ENCODE results near the gene GALNT1.

- TF ChIP-seq, protein P1, sequence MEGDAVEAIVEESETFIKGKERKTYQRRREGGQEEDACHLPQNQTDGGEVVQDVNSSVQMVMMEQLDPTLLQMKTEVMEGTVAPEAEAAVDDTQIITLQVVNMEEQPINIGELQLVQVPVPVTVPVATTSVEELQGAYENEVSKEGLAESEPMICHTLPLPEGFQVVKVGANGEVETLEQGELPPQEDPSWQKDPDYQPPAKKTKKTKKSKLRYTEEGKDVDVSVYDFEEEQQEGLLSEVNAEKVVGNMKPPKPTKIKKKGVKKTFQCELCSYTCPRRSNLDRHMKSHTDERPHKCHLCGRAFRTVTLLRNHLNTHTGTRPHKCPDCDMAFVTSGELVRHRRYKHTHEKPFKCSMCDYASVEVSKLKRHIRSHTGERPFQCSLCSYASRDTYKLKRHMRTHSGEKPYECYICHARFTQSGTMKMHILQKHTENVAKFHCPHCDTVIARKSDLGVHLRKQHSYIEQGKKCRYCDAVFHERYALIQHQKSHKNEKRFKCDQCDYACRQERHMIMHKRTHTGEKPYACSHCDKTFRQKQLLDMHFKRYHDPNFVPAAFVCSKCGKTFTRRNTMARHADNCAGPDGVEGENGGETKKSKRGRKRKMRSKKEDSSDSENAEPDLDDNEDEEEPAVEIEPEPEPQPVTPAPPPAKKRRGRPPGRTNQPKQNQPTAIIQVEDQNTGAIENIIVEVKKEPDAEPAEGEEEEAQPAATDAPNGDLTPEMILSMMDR (IDR thresholded peaks at IDR 0.05): no peak
- TF ChIP-seq POLR2A (IDR thresholded peaks at IDR 0.05): no peak
These were observed 16.6 kb upstream of the GALNT1 start for GRCh38 chr18:35564795-35565453.

Measured in esophagus squamous epithelium (tissue), 4 donors.